Smooth muscle cell (in vitro differentiated cells): ENCODE measurements around the gene KLF9. TPM values are rescaled to one million over a fixed set of nuclear protein-coding genes. Genes with fewer than 3 reads are reported as not detected.
"Not testable (repeated sequence)": the region's sequence is repeated elsewhere in the genome, so short reads cannot be mapped to it uniquely, and the experiment has no call there.

Source experiments
- DNase-seq: peaks from one replicate; lab custom pipeline; 2025; ENCODE audit not compliant: unreplicated experiment; lab: John Stamatoyannopoulos, UW
- H2AFZ ChIP-seq: fragments of 200-600 bp; sonication (generic); 2 replicates; pipeline ENCODE4 v1.6.0; 2016; ENCODE audit warnings: antibody characterized with exemption, low read depth, mild to moderate bottlenecking
- H3F3A ChIP-seq: fragments of 200-600 bp; sonication (generic); 2 replicates; pipeline ENCODE4 v1.6.0; 2017; ENCODE audit warnings: antibody characterized with exemption, low read depth
- H3K27ac ChIP-seq: fragments of 200-600 bp; sonication (generic); 2 replicates; pipeline ENCODE4 v1.5.1; 2016; ENCODE audit warnings: low read depth, mild to moderate bottlenecking
- H3K27me3 ChIP-seq: fragments of 200-600 bp; sonication (generic); 2 replicates; pipeline ENCODE4 v1.6.1; 2016; ENCODE audit warnings: low read depth, mild to moderate bottlenecking
- H3K36me3 ChIP-seq: fragments of 200-600 bp; sonication (generic); 2 replicates; pipeline ENCODE4 v1.5.1; 2016; ENCODE audit warnings: low read depth
- H3K4me1 ChIP-seq: fragments of 200-600 bp; sonication (generic); 2 replicates; pipeline ENCODE4 v1.5.1; 2016; ENCODE audit warnings: low read depth
- H3K4me2 ChIP-seq: fragments of 200-600 bp; sonication (generic); 2 replicates; pipeline ENCODE4 v1.6.0; 2016; ENCODE audit warnings: mild to moderate bottlenecking
- H3K4me3 ChIP-seq: fragments of 200-600 bp; sonication (generic); 2 replicates; pipeline ENCODE4 v1.5.1; 2016; ENCODE audit warnings: mild to moderate bottlenecking
- H3K79me2 ChIP-seq: fragments of 200-600 bp; sonication (generic); 2 replicates; pipeline ENCODE4 v1.6.0; 2016; ENCODE audit warnings: low read depth, mild to moderate bottlenecking
- H3K9ac ChIP-seq: fragments of 200-600 bp; sonication (generic); 2 replicates; pipeline ENCODE4 v1.6.0; 2016; ENCODE audit warnings: low read depth
- H3K9me3 ChIP-seq: fragments of 200-600 bp; sonication (generic); replicated peaks from 2 replicates; pipeline ENCODE4 v1.5.1; 2016; ENCODE audit warnings: low read depth
- H4K20me1 ChIP-seq: fragments of 200-600 bp; sonication (generic); 2 replicates; pipeline ENCODE4 v1.6.0; 2016; ENCODE audit warnings: low read depth
- CTCF ChIP-seq: fragments of 200-600 bp; sonication (generic); IDR thresholded peaks from 2 replicates; pipeline ENCODE4 v1.5.1; 2017; ENCODE audit warnings: borderline replicate concordance, mild to moderate bottlenecking, antibody characterized with exemption; ENCODE audit not compliant: insufficient read depth, poor library complexity, severe bottlenecking
- WGBS: methylation state at CpG from one replicate; pipeline ENCODE4 v1.1.7; 2016; ENCODE audit warnings: low lambda C conversion rate; 5-methylcytosine and 5-hydroxymethylcytosine counted together
- polyA plus RNA-seq: library from polyadenylated mRNA; unstranded; fragments of >200 nt; fragmentation: Nextera tagmentation; extraction: Ambion mirVana; gene quantifications from 2 replicates; pipeline ENCODE4 v1.2.1, GENCODE V29; 2016
- total RNA-seq: library from RNA; depleted of rRNA; stranded (reverse); fragments of >200 nt; gene quantifications from 2 replicates; pipeline ENCODE4 v1.2.3, GENCODE V29; 2014

The KLF9 gene
- total and polyA plus RNA-seq, 2 experiments from 2014 or later: 2.9 to 13.5 TPM

DNA sequence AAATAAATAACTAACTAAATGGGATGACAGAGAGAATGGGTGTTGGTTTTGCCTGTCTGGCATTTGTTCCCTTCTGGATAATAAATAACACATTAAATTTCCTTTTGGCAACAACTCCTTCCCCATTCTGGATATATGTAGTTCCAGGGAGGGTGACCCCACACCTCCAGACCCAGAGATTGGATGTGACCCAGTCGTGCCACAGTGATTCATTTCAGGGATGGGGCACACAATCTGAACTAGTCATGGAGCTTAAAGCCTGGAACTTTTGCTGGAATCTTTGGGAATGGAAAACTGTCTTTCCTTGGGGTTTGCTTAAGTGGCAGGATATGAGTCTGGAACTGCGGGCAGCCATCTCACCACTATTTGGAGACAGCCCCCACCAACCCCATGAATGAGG is 11.3 kb downstream of the KLF9 start:
- DNase-seq: no peak
- H3K36me3 ChIP-seq: no peaks in the 10 kb centered on the region
- H3K9ac ChIP-seq: no peak overlapping the region
- H3K4me3 ChIP-seq: no peak overlapping the region
- no peak overlapping the region for H2AFZ ChIP-seq
- WGBS: 67% methylated on average over 2 of the region's 2 CpGs
- peak overlapping the region; percentile 69 for H3K27ac ChIP-seq
- peaks cover 42% of the 10 kb centered on the region for H4K20me1 ChIP-seq
- H3K9me3 ChIP-seq: no peaks in the 10 kb centered on the region
- H3K79me2 ChIP-seq: peaks cover 76% of the 10 kb centered on the region
- peaks cover 12% of the 10 kb centered on the region for H3K4me1 ChIP-seq
- TF ChIP-seq CTCF: no peak
- H3F3A ChIP-seq: no peaks in the 10 kb centered on the region
- peak overlapping the region; percentile 3 for H3K4me2 ChIP-seq
- H3K27me3 ChIP-seq: no peaks in the 10 kb centered on the region

DNA sequence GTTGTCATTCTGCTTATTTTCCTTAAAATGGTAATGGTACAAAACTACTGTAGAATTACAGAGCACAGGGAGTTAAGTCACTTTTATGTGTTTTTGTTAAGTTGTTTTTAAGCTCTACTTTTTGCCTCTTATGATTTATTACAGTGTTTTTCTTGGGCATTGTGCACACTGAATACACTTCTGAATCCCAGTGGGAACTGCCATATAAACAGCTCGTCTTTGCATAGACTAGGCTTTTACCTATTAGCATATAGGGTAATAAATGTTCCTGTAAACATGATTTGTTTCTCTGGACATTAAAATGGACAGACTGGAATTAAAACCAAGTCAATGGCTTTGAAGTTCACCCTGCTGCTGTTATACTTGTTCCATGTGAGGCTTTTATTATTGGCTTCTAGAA is 12.2 kb downstream of the KLF9 start:
- Histone ChIP-seq H3K27ac (no peak overlapping the region), H3F3A (no peaks in the 10 kb centered on the region), H3K9me3 (no peaks in the 10 kb centered on the region), H3K4me1 (peaks cover 12% of the 10 kb centered on the region), H3K27me3 (no peaks in the 10 kb centered on the region), H3K9ac (no peak overlapping the region), H3K4me3 (no peak overlapping the region), H3K4me2 (no peak overlapping the region), H4K20me1 (peaks cover 52% of the 10 kb centered on the region), H3K36me3 (no peaks in the 10 kb centered on the region), H2AFZ (no peak overlapping the region), H3K79me2 (peaks cover 70% of the 10 kb centered on the region)
- no peak for TF ChIP-seq CTCF
- WGBS: 86% methylated on average over 1 of the region's 1 CpG
- no peak for DNase-seq

GRCh38 chr9:70401241-70401640 is 13.2 kb downstream of the KLF9 start:
- H3K27me3 ChIP-seq, DNase-seq, H3K4me1 ChIP-seq, H3K4me3 ChIP-seq, H3K4me2 ChIP-seq, H3K36me3 ChIP-seq, H3F3A ChIP-seq, H3K9ac ChIP-seq, H3K27ac ChIP-seq, H3K9me3 ChIP-seq, H2AFZ ChIP-seq: not testable (repeated sequence)
- Histone ChIP-seq H4K20me1 (peaks cover 60% of the 10 kb centered on the region), H3K79me2 (peaks cover 77% of the 10 kb centered on the region)
- WGBS: 97% methylated on average over 6 of the region's 6 CpGs

DNA sequence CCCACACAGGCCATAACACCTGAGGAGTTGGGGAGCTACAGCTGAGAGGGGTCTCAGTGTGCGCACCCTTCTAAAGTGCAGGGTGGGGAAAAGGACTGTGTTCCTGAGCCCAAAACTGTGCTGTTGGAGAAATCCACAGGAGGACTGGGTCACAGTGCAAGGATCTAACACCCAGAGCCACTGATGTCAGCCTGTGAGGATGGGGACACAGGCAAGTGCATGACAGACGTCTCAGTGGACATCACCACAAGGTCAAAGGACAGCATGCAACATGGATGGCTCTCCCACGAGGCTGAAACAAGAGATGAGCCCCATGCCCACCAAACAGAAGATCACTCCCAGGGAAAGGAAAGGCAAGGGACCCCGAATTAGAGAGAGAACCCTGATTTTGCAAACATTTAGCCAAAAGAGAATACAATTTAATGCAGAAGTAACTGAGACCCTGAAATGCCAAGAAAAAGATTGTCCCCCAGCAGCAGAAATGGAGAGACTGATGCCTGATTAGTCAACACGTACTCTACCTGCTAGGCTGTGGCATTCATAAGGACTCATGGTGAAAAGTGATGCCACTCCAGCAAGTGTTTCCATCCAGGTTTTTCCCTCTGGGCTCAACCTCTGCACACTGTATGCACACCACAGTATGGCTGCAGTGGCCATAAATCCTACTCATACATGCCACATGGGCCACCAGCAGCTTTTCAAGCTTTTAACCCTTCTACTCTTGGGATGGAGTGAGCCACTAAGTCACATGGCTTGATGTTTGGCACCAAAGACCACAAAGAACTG is 14.2 kb downstream of the KLF9 start:
- Histone ChIP-seq H3K4me3 (no peak overlapping the region), H3K9ac (no peak overlapping the region), H4K20me1 (peaks cover 68% of the 10 kb centered on the region), H3K27ac (no peak overlapping the region), H3K9me3 (no peaks in the 10 kb centered on the region), H3K4me2 (no peak overlapping the region), H3K36me3 (no peaks in the 10 kb centered on the region), H2AFZ (no peak overlapping the region), H3F3A (no peaks in the 10 kb centered on the region), H3K27me3 (no peaks in the 10 kb centered on the region), H3K4me1 (no peaks in the 10 kb centered on the region), H3K79me2 (peaks cover 77% of the 10 kb centered on the region)
- 97% methylated on average over 5 of the region's 5 CpGs for WGBS
- no peak for DNase-seq
- TF ChIP-seq CTCF: no peak
